Panc1 (cell line): ENCODE data around the gene CIB4. TPM values are rescaled to one million over a fixed set of nuclear protein-coding genes. Genes with fewer than 3 reads are reported as not detected.

Experiments used
- ATAC-seq: fragments of 200-7000 bp; cut with Tn5 transposase; 2 replicates; pipeline ENCODE4 v1.9.1; 2020; ENCODE audit warnings: mild to moderate bottlenecking, moderate library complexity
- BruUV-seq: library from RNA; stranded (reverse); fragments of 400-500 nt; replicated peaks from 2 replicates; lab custom pipeline; 2021; lab: Mats Ljungman, UMichigan
- CTCF ChIA-PET: fragments of 300-600 bp; sonication (Branson Sonifier 250); formaldehyde crosslinking; loops from one replicate; lab custom pipeline; 2022; ENCODE audit warnings: antibody characterized with exemption; lab: Charles Lee
- POLR2A ChIA-PET: fragments of 300-600 bp; sonication (Branson Sonifier 250); formaldehyde crosslinking; loops from one replicate; lab custom pipeline; 2022; ENCODE audit warnings: antibody characterized with exemption; lab: Charles Lee
- DNase-seq: peaks from one replicate; pipeline ENCODE4 v3.0.0-alpha.2; 2010; ENCODE audit warnings: low read depth, low spot score
- H3K27ac ChIP-seq: 2 replicates; pipeline ENCODE4 v1.5.1; 2011; ENCODE audit warnings: mild to moderate bottlenecking, low read length, inconsistent platforms
- H3K27me3 ChIP-seq: fragments of 200-500 bp; sonication (Bioruptor generic); 2 replicates; pipeline ENCODE4 v1.6.0; 2014; ENCODE audit warnings: low read length, inconsistent platforms; ENCODE audit not compliant: control insufficient read depth, insufficient read depth
- H3K36me3 ChIP-seq: fragments of 200-500 bp; sonication (Bioruptor generic); 2 replicates; pipeline ENCODE4 v1.5.1; 2014; ENCODE audit warnings: inconsistent platforms, mild to moderate bottlenecking, low read length, moderate library complexity; ENCODE audit not compliant: control insufficient read depth, insufficient read depth
- H3K4me1 ChIP-seq: 2 replicates; pipeline ENCODE4 v1.5.1; 2011; ENCODE audit warnings: inconsistent platforms, mild to moderate bottlenecking, low read length, moderate library complexity; ENCODE audit not compliant: control insufficient read depth, insufficient read depth
- H3K4me3 ChIP-seq, 2 experiments: 2 replicates each; pipeline ENCODE4 v1.5.1; 2011 to 2012; ENCODE audit warnings: low read depth in 2 of 2, low read length in 2 of 2, mild to moderate bottlenecking in 2 of 2, inconsistent platforms in 1 of 2, moderate library complexity in 1 of 2
- H3K9me3 ChIP-seq: fragments of 200-500 bp; sonication (Bioruptor generic); 2 replicates; pipeline ENCODE4 v1.5.1; 2014; ENCODE audit warnings: low read depth, mild to moderate bottlenecking, inconsistent platforms, low read length, moderate library complexity; ENCODE audit not compliant: control insufficient read depth, insufficient read depth
- CTCF ChIP-seq: fragments of 450-650 bp; IDR thresholded peaks from 2 replicates; pipeline ENCODE4 v1.5.1; 2017; ENCODE audit warnings: mild to moderate bottlenecking
- POLR2AphosphoS5 ChIP-seq: IDR thresholded peaks from 2 replicates; pipeline ENCODE4 v1.6.1; 2012; ENCODE audit warnings: mild to moderate bottlenecking, low read depth, low read length, moderate library complexity
- REST ChIP-seq, 2 experiments: IDR thresholded peaks; 2 replicates each; pipeline ENCODE4 v1.6.1; 2011 to 2012; ENCODE audit warnings: low read depth in 2 of 2, control low read depth in 1 of 2, low read length in 1 of 2, mild to moderate bottlenecking in 1 of 2, moderate library complexity in 1 of 2; ENCODE audit not compliant: insufficient read depth in 1 of 2
- SIN3A ChIP-seq: IDR thresholded peaks from 2 replicates; pipeline ENCODE4 v1.6.1; 2012; ENCODE audit warnings: low read depth, mild to moderate bottlenecking, low read length, moderate library complexity, borderline replicate concordance; ENCODE audit not compliant: insufficient read depth
- TCF7L2 ChIP-seq: IDR thresholded peaks from 2 replicates; pipeline ENCODE4 v1.6.1; 2011; ENCODE audit warnings: mild to moderate bottlenecking, low read depth, low read length, inconsistent platforms
- in situ Hi-C: cut with HindIII; loops from 2 replicates; pipeline ENCODE4 v1.10.0; 2016; ENCODE audit warnings: low sequenced_read_pairs, low pct_unique_long_range_greater_than_20kb
- intact Hi-C: fragments of 100-400 bp; cut with micrococcal nuclease; formaldehyde crosslinking; loops from one replicate; pipeline ENCODE4 v1.10.0; 2022; ENCODE audit not compliant: unreplicated experiment
- total RNA-seq: library from RNA; stranded (reverse); gene quantifications from one replicate; pipeline ENCODE4 v1.2.1, GENCODE V29; 2021; ENCODE audit not compliant: unreplicated experiment

CIB4 gene
- total RNA-seq, 1 experiment from 2014 or later: 0.33 TPM

DNA sequence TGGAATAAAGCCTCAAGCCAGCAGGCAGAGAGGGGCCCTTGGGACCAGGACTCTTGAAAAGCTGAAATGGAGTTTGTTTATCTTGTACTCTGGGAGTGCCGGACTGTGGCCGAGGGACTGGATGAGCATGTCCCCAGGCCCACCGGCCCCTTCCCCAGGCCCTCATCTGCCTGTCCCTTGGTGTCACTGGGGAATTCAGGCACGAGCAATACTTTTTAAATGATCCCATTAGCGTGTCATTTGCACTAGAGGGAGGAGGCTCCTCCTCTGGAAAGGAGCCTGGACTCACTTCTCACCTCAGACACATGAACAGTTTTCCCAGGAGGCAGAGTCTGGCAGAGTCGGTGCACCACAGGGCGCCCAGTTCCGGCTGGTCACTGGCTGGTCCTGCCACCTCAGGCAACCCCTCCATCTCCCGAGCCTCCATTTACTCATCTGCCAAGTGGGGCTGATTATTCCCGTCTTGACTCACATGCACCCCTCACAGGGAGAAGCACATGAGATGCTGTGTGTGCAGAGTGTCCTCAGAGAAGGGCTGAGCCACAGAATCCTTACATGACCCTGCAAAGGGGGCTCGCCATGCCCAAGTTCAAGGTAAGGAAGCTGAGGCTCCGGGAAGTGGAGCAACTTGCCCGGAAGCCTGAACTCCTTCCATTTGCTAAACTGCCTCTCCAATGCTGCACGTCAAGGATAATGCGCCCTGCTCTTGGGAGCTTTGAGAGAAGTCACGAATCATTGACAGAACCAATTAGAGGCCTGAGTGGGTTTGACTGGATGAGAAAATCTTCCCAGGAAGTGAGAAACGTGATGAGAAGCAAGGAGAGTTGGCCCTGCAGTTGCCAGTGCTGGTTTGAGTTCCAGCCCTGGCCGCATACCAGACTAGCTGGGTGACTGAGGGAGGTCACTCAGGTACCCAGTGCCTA lies 26.7 kb downstream of the CIB4 start:
- Histone ChIP-seq H3K27me3 (no peaks in the 10 kb centered on the region), H3K4me3 (no peak overlapping the region), H3K9me3 (no peaks in the 10 kb centered on the region), H3K27ac (no peak overlapping the region), H3K4me1 (peaks cover 8% of the 10 kb centered on the region; the same call in 1 of the 2 replicates), H3K36me3 (no peaks in the 10 kb centered on the region)
- BruUV-seq: no TSS peak
- ATAC-seq (no peak), DNase-seq (no peak)
- ChIA-PET POLR2A (no interaction called here), CTCF (interaction anchor here (1.2 kb wide), 1 partner anchor 130 kb away, joined by 6 read pairs; no protein-coding TSS in a partner anchor)
- TF ChIP-seq TCF7L2: no peak
- no peak for TF ChIP-seq REST (IDR thresholded peaks at IDR 0.05; ENCODE audit: insufficient read depth in 1 of 2, low read depth in 2 of 2, low read length in 1 of 2)
- TF ChIP-seq POLR2AphosphoS5: no peak
- no peak for TF ChIP-seq CTCF
- TF ChIP-seq SIN3A: no peak
- intact Hi-C loops (no loop called here), in situ Hi-C loops (no loop called here)

GRCh38 chr2:26613241-26614215 lies 27.6 kb downstream of the CIB4 start:
- POLR2A ChIA-PET: no interaction called here
- BruUV-seq: no TSS peak
- Histone ChIP-seq H3K4me3 (no peak overlapping the region), H3K27ac (no peak overlapping the region), H3K27me3 (no peaks in the 10 kb centered on the region), H3K36me3 (no peaks in the 10 kb centered on the region), H3K4me1 (peaks cover 8% of the 10 kb centered on the region; the same call in 1 of the 2 replicates), H3K9me3 (no peaks in the 10 kb centered on the region)
- CTCF ChIA-PET: interaction anchor here (0.5 to 0.7 kb wide), 2 partner anchors 131 to 140 kb away, joined by 3 to 5 read pairs; no protein-coding TSS in a partner anchor
- in situ Hi-C loops: no loop called here
- ATAC-seq: 0 out of 2 replicates have a peak, but pooled peaks have one; percentile 33
- intact Hi-C loops: no loop called here
- TF ChIP-seq TCF7L2 (no peak), REST (IDR thresholded peaks at IDR 0.05; ENCODE audit: insufficient read depth in 1 of 2, low read depth in 2 of 2, low read length in 1 of 2) (no peak), SIN3A (no peak), POLR2AphosphoS5 (no peak), CTCF (no peak)
- no peak for DNase-seq
